ENCODE results near the gene SERGEF. TPM values are rescaled to one million over a fixed set of nuclear protein-coding genes. Genes with fewer than 3 reads are reported as not detected.

Gene SERGEF
- total RNA-seq, 3 donors from 2014 or later, result 23.6 to 45.0 (median 23.8) TPM

DNA sequence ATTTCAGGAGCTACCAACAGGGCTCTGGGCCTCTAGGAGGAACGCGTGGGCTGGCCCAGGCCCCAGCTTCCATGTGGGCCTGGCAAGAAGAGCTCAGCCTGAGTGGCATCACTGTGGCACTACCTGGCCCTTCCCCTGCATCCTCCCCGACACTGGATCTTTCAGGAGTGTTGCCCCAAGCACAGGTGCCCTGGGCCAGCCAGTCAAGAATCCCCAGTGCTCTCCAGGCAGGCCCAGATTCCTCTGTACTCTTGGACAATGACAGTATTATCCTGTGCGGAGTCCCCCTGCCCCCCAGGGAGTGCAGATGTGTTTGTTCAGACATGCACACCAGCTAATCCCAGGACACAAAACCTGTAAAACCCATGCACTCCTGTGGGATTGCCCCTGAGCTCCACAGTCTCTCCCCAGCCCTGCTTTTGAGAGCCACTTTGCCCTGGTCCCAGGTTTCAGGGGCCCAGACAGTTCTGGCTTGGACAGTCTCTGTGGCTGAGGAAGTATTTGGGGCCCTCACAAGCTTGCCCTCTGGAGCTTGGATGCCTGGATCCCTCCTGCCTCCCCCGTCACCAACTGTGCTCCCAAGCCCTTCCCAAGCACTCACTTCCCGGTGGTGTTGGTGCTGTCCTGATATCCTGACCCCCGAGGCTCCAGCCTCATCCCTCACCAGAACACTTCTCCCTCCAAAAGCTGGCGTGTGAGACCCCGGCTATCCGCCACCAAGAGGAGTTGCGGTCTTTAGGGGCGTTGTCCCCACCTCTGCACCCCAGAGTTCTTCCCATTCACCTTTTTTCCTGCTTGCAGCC, 238.4 kb downstream of the SERGEF start:
- intact Hi-C loops (cut with DNase I, micrococcal nuclease), result no loop called here
- TF ChIP-seq CTCF (IDR thresholded peaks at IDR 0.05), result no peak
- H3K4me1 ChIP-seq (ENCODE audit: low read depth), result peaks cover 6% of the 10 kb centered on the region
- ATAC-seq, result no peak
- DNase-seq, result no peak
- H3K4me3 ChIP-seq, result no peak overlapping the region
- H3K9me3 ChIP-seq, result no peaks in the 10 kb centered on the region
- no peaks in the 10 kb centered on the region for H3K36me3 ChIP-seq (ENCODE audit: low read depth)

GRCh38 chr11:17773674-17774073, 239.2 kb downstream of the SERGEF start:
- intact Hi-C loops (cut with DNase I, micrococcal nuclease), result no loop called here
- Histone ChIP-seq H3K9me3 (no peaks in the 10 kb centered on the region), H3K4me3 (no peak overlapping the region), H3K4me1 (ENCODE audit: low read depth) (peaks cover 6% of the 10 kb centered on the region), H3K36me3 (ENCODE audit: low read depth) (no peaks in the 10 kb centered on the region)
- DNase-seq (no peak), ATAC-seq (no peak)
- no peak for TF ChIP-seq CTCF (IDR thresholded peaks at IDR 0.05)

DNA sequence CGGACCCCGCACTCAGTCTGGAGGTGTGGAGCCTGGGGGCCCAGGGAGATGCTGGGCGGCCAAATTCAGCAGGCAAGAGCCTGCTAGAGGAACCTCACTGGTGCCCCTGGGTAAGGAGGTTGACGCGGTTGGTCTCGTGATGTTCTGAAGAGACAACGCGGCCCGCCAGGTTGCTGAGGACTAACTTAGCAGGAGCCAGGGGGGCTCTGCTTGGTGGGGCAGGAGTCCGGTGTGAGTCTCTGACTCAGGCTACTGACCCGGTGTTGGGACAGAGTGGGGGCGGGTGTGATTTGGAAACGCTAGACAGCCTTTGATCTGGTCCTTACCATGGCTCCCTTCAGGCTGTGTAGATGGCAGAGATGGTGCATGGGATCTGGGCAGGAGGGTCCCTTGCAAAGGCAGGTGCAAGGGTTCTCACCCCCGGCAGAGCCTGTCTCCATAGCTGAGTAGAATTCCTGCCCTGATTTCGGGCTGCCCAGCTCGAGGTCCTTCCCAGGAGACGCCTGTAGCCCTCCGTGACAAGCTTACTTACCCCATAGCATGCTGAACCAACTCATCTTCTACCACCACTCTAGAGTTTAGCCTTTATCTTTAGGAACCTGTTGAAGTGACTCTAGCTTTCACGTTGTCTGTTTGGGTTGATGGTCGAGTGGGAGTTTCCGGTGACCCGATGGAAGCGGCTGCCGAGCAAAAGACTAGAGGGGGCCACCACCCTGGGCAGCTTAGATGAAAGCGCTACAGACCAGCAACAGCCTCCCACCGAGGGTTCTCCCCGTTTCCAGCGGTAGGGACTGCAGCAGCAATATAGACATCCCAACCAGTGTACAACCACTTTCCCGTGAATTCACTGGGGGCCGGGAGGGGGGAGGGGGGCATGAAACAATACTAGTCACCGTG, 239.9 kb downstream of the SERGEF start:
- Histone ChIP-seq H3K36me3 (ENCODE audit: low read depth) (no peaks in the 10 kb centered on the region), H3K9me3 (no peaks in the 10 kb centered on the region), H3K4me3 (no peak overlapping the region), H3K4me1 (ENCODE audit: low read depth) (peaks cover 6% of the 10 kb centered on the region)
- TF ChIP-seq CTCF (IDR thresholded peaks at IDR 0.05), result no peak
- DNase-seq (no peak), ATAC-seq (no peak)
- intact Hi-C loops (cut with DNase I, micrococcal nuclease), result no loop called here

DNA sequence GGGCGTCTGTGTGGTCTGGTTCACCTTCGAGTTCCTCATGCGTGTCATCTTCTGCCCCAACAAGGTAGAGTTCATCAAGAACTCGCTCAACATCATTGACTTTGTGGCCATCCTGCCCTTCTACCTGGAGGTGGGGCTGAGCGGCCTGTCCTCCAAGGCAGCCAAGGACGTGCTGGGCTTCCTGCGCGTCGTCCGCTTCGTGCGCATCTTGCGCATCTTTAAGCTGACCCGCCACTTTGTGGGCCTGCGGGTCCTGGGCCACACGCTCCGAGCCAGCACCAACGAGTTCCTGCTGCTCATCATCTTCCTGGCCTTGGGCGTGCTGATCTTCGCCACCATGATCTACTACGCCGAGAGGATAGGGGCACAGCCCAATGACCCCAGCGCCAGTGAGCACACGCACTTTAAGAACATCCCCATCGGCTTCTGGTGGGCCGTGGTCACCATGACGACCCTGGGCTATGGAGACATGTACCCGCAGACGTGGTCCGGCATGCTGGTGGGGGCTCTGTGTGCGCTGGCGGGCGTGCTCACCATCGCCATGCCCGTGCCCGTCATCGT, 240.9 kb downstream of the SERGEF start:
- intact Hi-C loops (cut with DNase I, micrococcal nuclease), result no loop called here
- ATAC-seq, result no peak
- Histone ChIP-seq H3K4me1 (ENCODE audit: low read depth) (peaks cover 6% of the 10 kb centered on the region), H3K36me3 (ENCODE audit: low read depth) (no peaks in the 10 kb centered on the region), H3K9me3 (no peaks in the 10 kb centered on the region), H3K4me3 (no peak overlapping the region)
- no peak for DNase-seq
- no peak for TF ChIP-seq CTCF (IDR thresholded peaks at IDR 0.05)

GRCh38 chr11:17771415-17771814, 241.4 kb downstream of the SERGEF start:
- Histone ChIP-seq H3K36me3 (ENCODE audit: low read depth) (no peaks in the 10 kb centered on the region), H3K9me3 (no peaks in the 10 kb centered on the region), H3K4me3 (no peak overlapping the region), H3K4me1 (ENCODE audit: low read depth) (peaks cover 6% of the 10 kb centered on the region)
- no peak for TF ChIP-seq CTCF (IDR thresholded peaks at IDR 0.05)
- DNase-seq, result no peak
- ATAC-seq, result no peak
- intact Hi-C loops (cut with DNase I, micrococcal nuclease), result no loop called here
